Lower leg skin (tissue), 3 donors: ENCODE measurements around the gene TNFAIP1.

Source experiments
- POLR2A ChIP-seq, 2 donors: fragments of 450-650 bp; IDR thresholded peaks; one replicate each; pipeline ENCODE4 v1.6.1; 2016 to 2017; ENCODE audit warnings: antibody characterized with exemption in 2 of 2, mild to moderate bottlenecking in 1 of 2, moderate library complexity in 1 of 2
- TF ChIP-seq, protein P1 (sequence below), 3 donors: fragments of 450-650 bp; IDR thresholded peaks; one replicate each; pipeline ENCODE4 v1.5.1; 2016; ENCODE audit warnings: antibody characterized with exemption in 3 of 3, mild to moderate bottlenecking in 3 of 3, moderate library complexity in 2 of 3

DNA sequence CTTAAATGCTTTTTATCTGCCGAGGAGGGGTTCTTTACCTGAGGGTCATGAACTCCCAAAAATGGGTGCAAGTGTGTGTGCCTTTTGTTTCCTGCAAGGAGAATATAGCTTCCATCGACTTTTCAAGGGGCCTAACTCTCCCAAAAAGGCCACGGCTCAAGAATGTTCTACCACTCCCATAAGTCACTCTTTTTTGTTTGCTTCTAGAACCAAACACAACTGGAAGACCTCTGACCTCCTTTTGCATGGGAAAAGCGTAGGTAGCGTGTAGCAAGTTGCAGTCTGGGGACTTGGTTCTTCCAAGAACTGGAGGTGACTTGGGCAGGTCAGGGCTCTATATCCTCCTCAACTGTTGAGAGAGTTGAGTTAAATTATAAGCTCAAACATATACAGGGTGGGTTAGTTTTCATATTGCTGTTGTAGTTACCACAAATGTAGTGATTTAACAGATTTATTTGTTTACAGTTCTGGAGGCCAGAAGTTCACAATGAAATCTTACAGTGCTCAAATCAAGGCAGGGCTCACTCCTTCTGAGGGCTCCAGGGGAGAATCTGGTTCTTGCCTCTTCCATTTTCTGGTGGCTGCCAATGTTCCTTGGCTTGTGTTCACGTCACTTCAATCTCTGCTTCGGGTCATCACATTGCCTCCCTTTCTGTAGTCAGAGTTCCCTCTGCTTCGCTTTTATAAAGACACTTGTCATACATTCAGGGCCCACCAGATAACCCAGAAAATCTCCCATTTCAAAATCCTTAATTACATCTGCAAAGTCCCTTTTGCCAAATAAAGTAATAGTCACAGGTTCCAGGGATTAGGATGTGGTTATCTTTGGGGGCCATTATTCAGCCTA is 15.1 kb upstream of the TNFAIP1 start:
- TF ChIP-seq, protein P1, sequence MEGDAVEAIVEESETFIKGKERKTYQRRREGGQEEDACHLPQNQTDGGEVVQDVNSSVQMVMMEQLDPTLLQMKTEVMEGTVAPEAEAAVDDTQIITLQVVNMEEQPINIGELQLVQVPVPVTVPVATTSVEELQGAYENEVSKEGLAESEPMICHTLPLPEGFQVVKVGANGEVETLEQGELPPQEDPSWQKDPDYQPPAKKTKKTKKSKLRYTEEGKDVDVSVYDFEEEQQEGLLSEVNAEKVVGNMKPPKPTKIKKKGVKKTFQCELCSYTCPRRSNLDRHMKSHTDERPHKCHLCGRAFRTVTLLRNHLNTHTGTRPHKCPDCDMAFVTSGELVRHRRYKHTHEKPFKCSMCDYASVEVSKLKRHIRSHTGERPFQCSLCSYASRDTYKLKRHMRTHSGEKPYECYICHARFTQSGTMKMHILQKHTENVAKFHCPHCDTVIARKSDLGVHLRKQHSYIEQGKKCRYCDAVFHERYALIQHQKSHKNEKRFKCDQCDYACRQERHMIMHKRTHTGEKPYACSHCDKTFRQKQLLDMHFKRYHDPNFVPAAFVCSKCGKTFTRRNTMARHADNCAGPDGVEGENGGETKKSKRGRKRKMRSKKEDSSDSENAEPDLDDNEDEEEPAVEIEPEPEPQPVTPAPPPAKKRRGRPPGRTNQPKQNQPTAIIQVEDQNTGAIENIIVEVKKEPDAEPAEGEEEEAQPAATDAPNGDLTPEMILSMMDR (IDR thresholded peaks at IDR 0.05): no peak
- TF ChIP-seq POLR2A (IDR thresholded peaks at IDR 0.05): no peak
